Peyer's patch (tissue), 4 donors: Measurements from ENCODE around the gene IQSEC3. TPM values are rescaled to one million over a fixed set of nuclear protein-coding genes. Genes with fewer than 3 reads are reported as not detected.
"Not testable (repeated sequence)": the region's sequence is repeated elsewhere in the genome, so short reads cannot be mapped to it uniquely, and the experiment has no call there.

Source experiments
- DNase-seq, 3 donors: peaks; one replicate each; pipeline ENCODE4 v3.0.0-alpha.2; 2017 to 2019
- H3K27ac ChIP-seq, 4 donors: fragments of 200-600 bp; sonication (generic); one replicate each; pipeline ENCODE4 v1.5.1; 2016 to 2019
- H3K27me3 ChIP-seq, 2 donors: fragments of 200-600 bp; sonication (generic); one replicate each; pipeline ENCODE4 v1.5.1; 2019
- H3K36me3 ChIP-seq, 3 donors: fragments of 200-600 bp; sonication (generic); one replicate each; pipeline ENCODE4 v1.5.1; 2016 to 2019
- H3K4me1 ChIP-seq, 4 donors: fragments of 200-600 bp; sonication (generic); one replicate each; pipeline ENCODE4 v1.5.1; 2016 to 2019
- H3K4me3 ChIP-seq, 4 donors: fragments of 200-600 bp; sonication (generic); 1 replicate in 3 of 4; 2 replicates in 1 of 4; pipeline ENCODE4 v1.5.1; 2016 to 2019; ENCODE audit warnings: mild to moderate bottlenecking in 1 of 4
- H3K9me3 ChIP-seq, 4 donors: fragments of 200-600 bp; sonication (generic); one replicate each; pipeline ENCODE4 v1.5.1; 2016 to 2019; ENCODE audit warnings: mild to moderate bottlenecking in 1 of 4
- CTCF ChIP-seq, 6 experiments: fragments of 450-650 bp in 4 of 6; fragments of 200-600 bp in 2 of 6; sonication (generic) in 1 of 6; IDR thresholded peaks; one replicate each; pipeline ENCODE4 v1.5.1; 2017 to 2019; ENCODE audit warnings: antibody characterized with exemption in 6 of 6, mild to moderate bottlenecking in 3 of 6, moderate library complexity in 1 of 6
- POLR2A ChIP-seq, 2 donors: fragments of 450-650 bp; IDR thresholded peaks; one replicate each; pipeline ENCODE4 v1.5.1; 2017; ENCODE audit warnings: antibody characterized with exemption in 2 of 2, mild to moderate bottlenecking in 2 of 2, moderate library complexity in 2 of 2
- total RNA-seq, 4 donors: library from RNA; depleted of rRNA; stranded (reverse); fragments of >200 nt; gene quantifications; one replicate each; pipeline ENCODE4 v1.1.0, GENCODE V29; 2016

The IQSEC3 gene
- total RNA-seq, 4 donors from 2014 or later, result 0.35 to 3.3 (median 0.58) TPM

- Histone ChIP-seq H3K36me3 (no peaks in the 10 kb centered on the region), H3K27me3 (no peaks in the 10 kb centered on the region), H3K4me1 (peaks cover 0 to 10% (median 3%) of the 10 kb centered on the region in 4 donors), H3K4me3 (no peak overlapping the region), H3K9me3 (no peaks in the 10 kb centered on the region), H3K27ac (no peak overlapping the region)
- no peak for TF ChIP-seq POLR2A (IDR thresholded peaks at IDR 0.05)
- no peak for TF ChIP-seq CTCF (IDR thresholded peaks at IDR 0.05)
- no peak for DNase-seq
These were observed 118.4 kb downstream of the IQSEC3 start for GRCh38 chr12:184811-185575.

GRCh38 chr12:185576-185955 lies 119.0 kb downstream of the IQSEC3 start:
- no peaks in the 10 kb centered on the region for H3K9me3 ChIP-seq
- TF ChIP-seq POLR2A (IDR thresholded peaks at IDR 0.05) (no peak), CTCF (IDR thresholded peaks at IDR 0.05) (no peak)
- DNase-seq, result no peak
- H3K36me3 ChIP-seq, result no peaks in the 10 kb centered on the region
- H3K4me1 ChIP-seq, result peaks cover 0 to 10% (median 3%) of the 10 kb centered on the region in 4 donors
- no peak overlapping the region for H3K27ac ChIP-seq
- H3K4me3 ChIP-seq, result no peak overlapping the region
- H3K27me3 ChIP-seq, result no peaks in the 10 kb centered on the region

- H3K4me3 ChIP-seq, result no peak overlapping the region
- TF ChIP-seq POLR2A (IDR thresholded peaks at IDR 0.05) (no peak), CTCF (IDR thresholded peaks at IDR 0.05) (no peak)
- H3K4me1 ChIP-seq, result peaks cover 0 to 10% (median 3%) of the 10 kb centered on the region in 4 donors
- H3K9me3 ChIP-seq, result no peaks in the 10 kb centered on the region
- no peak for DNase-seq
- no peak overlapping the region for H3K27ac ChIP-seq
- H3K36me3 ChIP-seq, result no peaks in the 10 kb centered on the region
- no peaks in the 10 kb centered on the region for H3K27me3 ChIP-seq
These were observed 119.5 kb downstream of the IQSEC3 start for GRCh38 chr12:186006-186625.

GRCh38 chr12:187986-188909 lies 121.7 kb downstream of the IQSEC3 start:
- not testable (repeated sequence) for H3K27me3 ChIP-seq, H3K36me3 ChIP-seq, DNase-seq, H3K27ac ChIP-seq, H3K9me3 ChIP-seq
- H3K4me1 ChIP-seq, result peaks cover 0 to 10% (median 3%) of the 10 kb centered on the region in 4 donors
- peak overlapping the region; percentile 24 to 58 (median 49) for H3K4me3 ChIP-seq

- H3K4me3 ChIP-seq, result peak overlapping the region; percentile 24 to 58 (median 49)
- DNase-seq, result peak in 2 of 3 donors; percentile 68 to 69
- no peaks in the 10 kb centered on the region for H3K36me3 ChIP-seq
- no peaks in the 10 kb centered on the region for H3K9me3 ChIP-seq
- peaks cover 0 to 10% (median 3%) of the 10 kb centered on the region in 4 donors for H3K4me1 ChIP-seq
- H3K27me3 ChIP-seq, result no peaks in the 10 kb centered on the region
- TF ChIP-seq POLR2A (IDR thresholded peaks at IDR 0.05) (no peak), CTCF (IDR thresholded peaks at IDR 0.05) (peak; percentile 17 to 90 (median 68))
- no peak overlapping the region for H3K27ac ChIP-seq
These were observed 122.5 kb downstream of the IQSEC3 start for GRCh38 chr12:188910-189621.
